GM13977 (cell line): ENCODE results near the gene SF1.

Experiments
- DNase-seq: peaks from one replicate; pipeline ENCODE4 v3.0.0; 2012; ENCODE audit warnings: low spot score
- CTCF ChIP-seq: IDR thresholded peaks from 2 replicates; pipeline ENCODE4 v1.5.1; 2012; ENCODE audit warnings: mild to moderate bottlenecking, control low read depth; ENCODE audit not compliant: insufficient read depth; ENCODE audit errors: extremely low read depth, missing control alignments
- in situ Hi-C: fragments of 300-500 bp; cut with MboI; formaldehyde crosslinking; loops from one replicate; pipeline ENCODE4 v1.12.0; 2022; ENCODE audit warnings: low sequenced_read_pairs, low pct_unique_long_range_greater_than_20kb, mixed read lengths, inconsistent platforms; ENCODE audit not compliant: unreplicated experiment

The SF1 gene

GRCh38 chr11:64728757-64729365 lies 49.5 kb downstream of the SF1 start:
- no peak for DNase-seq
- TF ChIP-seq CTCF, result no peak
- in situ Hi-C loops, result no loop called here

- in situ Hi-C loops, result no loop called here
- TF ChIP-seq CTCF, result no peak
- no peak for DNase-seq
Measured at GRCh38 chr11:64726867-64727530, 51.3 kb downstream of the SF1 start.

- no peak for TF ChIP-seq CTCF
- in situ Hi-C loops, result no loop called here
- DNase-seq, result no peak
Measured at GRCh38 chr11:64726211-64726641, 52.1 kb downstream of the SF1 start.

GRCh38 chr11:64724863-64725532 lies 53.3 kb downstream of the SF1 start:
- in situ Hi-C loops, result no loop called here
- DNase-seq, result no peak
- TF ChIP-seq CTCF, result no peak

- DNase-seq, result peak; percentile 65
- TF ChIP-seq CTCF, result no peak
- in situ Hi-C loops, result no loop called here
Measured at GRCh38 chr11:64723907-64724862, 54.2 kb downstream of the SF1 start.

GRCh38 chr11:64723117-64723906 lies 55.0 kb downstream of the SF1 start, which contains the start of gene NRXN2:
Gene NRXN2, minus strand, starts transcription at chr11:64723197. Its CDS starts 9,498 bp downstream, at chr11:64713699.
- in situ Hi-C loops, result no loop called here
- DNase-seq, result peak; percentile 98
- TF ChIP-seq CTCF, result peak; percentile 95
